NCI-H345 treated with DMSO at 0.1 percent for 48 hours (cell line): ENCODE data around the gene JUNB.
A peak's percentile ranks its signal among the peaks of the same experiment; 100 is the strongest.

Source experiments
- DNase-seq: peaks from one replicate; lab custom pipeline; 2025; ENCODE audit not compliant: unreplicated experiment; lab: John Stamatoyannopoulos, UW

Gene JUNB

GRCh38 chr19:12773571-12773970 lies 17.7 kb upstream of the JUNB start:
- DNase-seq, result no peak

GRCh38 chr19:12774588-12775555 lies 16.4 kb upstream of the JUNB start, which contains the start of gene HOOK2:
Gene HOOK2 (minus strand): TSS chr19:12775552. CDS start chr19:12775449, 103 bp downstream.
- peak; percentile 24 for DNase-seq

GRCh38 chr19:12777217-12778016 lies 13.9 kb upstream of the JUNB start:
- no peak for DNase-seq

- DNase-seq, result no peak
Measured at GRCh38 chr19:12778017-12778904, 13.0 kb upstream of the JUNB start.

- no peak for DNase-seq
Measured at GRCh38 chr19:12778905-12779161, 12.5 kb upstream of the JUNB start.

GRCh38 chr19:12779162-12779993 lies 11.9 kb upstream of the JUNB start:
- DNase-seq, result no peak

- no peak for DNase-seq
Measured at GRCh38 chr19:12782174-12782423, 9.2 kb upstream of the JUNB start.

- DNase-seq, result no peak
Measured at GRCh38 chr19:12782424-12783290, 8.6 kb upstream of the JUNB start.

- DNase-seq, result no peak
Measured at GRCh38 chr19:12783291-12783848, 7.9 kb upstream of the JUNB start.

- DNase-seq, result no peak
Measured at GRCh38 chr19:12783849-12784393, 7.4 kb upstream of the JUNB start.

GRCh38 chr19:12784394-12784870 lies 6.9 kb upstream of the JUNB start:
- DNase-seq, result no peak

GRCh38 chr19:12784871-12785430 lies 6.3 kb upstream of the JUNB start:
- DNase-seq, result no peak

- DNase-seq, result no peak
Measured at GRCh38 chr19:12785431-12786031, 5.8 kb upstream of the JUNB start.

GRCh38 chr19:12786141-12786870 lies 5.0 kb upstream of the JUNB start:
- DNase-seq, result no peak

GRCh38 chr19:12786952-12787351 lies 4.3 kb upstream of the JUNB start:
- DNase-seq, result no peak

GRCh38 chr19:12787458-12787857 lies 3.8 kb upstream of the JUNB start:
- DNase-seq, result no peak

- DNase-seq, result no peak
Measured at GRCh38 chr19:12788042-12788681, 3.1 kb upstream of the JUNB start.
